ENCODE results near the gene DPM3. TPM values are rescaled to one million over a fixed set of nuclear protein-coding genes. Genes with fewer than 3 reads are reported as not detected.

DPM3 gene
- total and polyA plus RNA-seq, 2 of the 13 experiments (the other 11 are each of a cell fraction or from before 2014, with no cell fraction given), result 23.2 to 53.4 TPM

- TF ChIP-seq ZNF281 (CRISPR knock-in tag; IDR thresholded peaks at IDR 0.05; ENCODE audit: borderline replicate concordance), result peak; percentile 77
- no peak for TF ChIP-seq POLR2AphosphoS2 (IDR thresholded peaks at IDR 0.05; ENCODE audit: low read depth, low read length)
- no peak for TF ChIP-seq ZNF562 (CRISPR knock-in tag; IDR thresholded peaks at IDR 0.05; ENCODE audit: borderline replicate concordance)
- no peak for TF ChIP-seq NFYB (CRISPR knock-in tag; IDR thresholded peaks at IDR 0.05)
- no peak for TF ChIP-seq GMEB2 (CRISPR knock-in tag; IDR thresholded peaks at IDR 0.05; ENCODE audit: low read depth)
- no peak for TF ChIP-seq GTF2F1 (IDR thresholded peaks at IDR 0.05; ENCODE audit: low read length)
- no peak for TF ChIP-seq ZNF34 (CRISPR knock-in tag; IDR thresholded peaks at IDR 0.05; ENCODE audit: borderline replicate concordance)
- no peak for TF ChIP-seq ZNF660 (CRISPR knock-in tag; IDR thresholded peaks at IDR 0.05; ENCODE audit: borderline replicate concordance, low read depth)
- TF ChIP-seq IRF9 (CRISPR knock-in tag; IDR thresholded peaks at IDR 0.05; ENCODE audit: borderline replicate concordance), result no peak
- TF ChIP-seq SYNCRIP (IDR thresholded peaks at IDR 0.05; ENCODE audit: insufficient read depth, low read depth, low read length), result no peak
- TF ChIP-seq ZNF549 (CRISPR knock-in tag; IDR thresholded peaks at IDR 0.05), result no peak
- no peak for TF ChIP-seq KMT2A (CRISPR knock-in tag; IDR thresholded peaks at IDR 0.05)
- TF ChIP-seq HMG20A (CRISPR knock-in tag; IDR thresholded peaks at IDR 0.05; ENCODE audit: borderline replicate concordance), result no peak
- peak; percentile 38 for TF ChIP-seq SKI (IDR thresholded peaks at IDR 0.05; ENCODE audit: partially characterized antibody)
- TF ChIP-seq SIX1 (CRISPR knock-in tag; IDR thresholded peaks at IDR 0.05; ENCODE audit: borderline replicate concordance), result no peak
- no peak for TF ChIP-seq BRCA1 (CRISPR knock-in tag; IDR thresholded peaks at IDR 0.05)
- peak; percentile 36; the same call in 1 of the 2 replicates for TF ChIP-seq CHD4 (IDR thresholded peaks at IDR 0.05; ENCODE audit: borderline replicate concordance, low read length)
- TF ChIP-seq ZBTB26 (CRISPR knock-in tag; IDR thresholded peaks at IDR 0.05; ENCODE audit: borderline replicate concordance), result no peak
- TF ChIP-seq ZNF337 (CRISPR knock-in tag; IDR thresholded peaks at IDR 0.05; ENCODE audit: borderline replicate concordance, low read depth), result no peak
- no peak for TF ChIP-seq MAX (IDR thresholded peaks at IDR 0.05)
- TF ChIP-seq CC2D1A (CRISPR knock-in tag; IDR thresholded peaks at IDR 0.05), result no peak
- no peak for TF ChIP-seq SP4 (CRISPR knock-in tag; IDR thresholded peaks at IDR 0.05)
- no peak; the same call in 1 of the 2 replicates for TF ChIP-seq BHLHE40 (IDR thresholded peaks at IDR 0.05; ENCODE audit: low read length)
Observed at GRCh38 chr1:155126556-155127104, 13.7 kb downstream of the DPM3 start (continued).
